ENCODE measurements around the gene SLC39A9.

GRCh38 chr14:69375722-69376121, 22.8 kb upstream of the SLC39A9 start:
- TF ChIP-seq CTCF (IDR thresholded peaks at IDR 0.05) (no peak), POLR2A (IDR thresholded peaks at IDR 0.05; ENCODE audit: low read depth) (no peak)
